Measurements from ENCODE around the gene HPS5. TPM values are rescaled to one million over a fixed set of nuclear protein-coding genes. Genes with fewer than 3 reads are reported as not detected.
"Not testable (repeated sequence)": the region's sequence is repeated elsewhere in the genome, so short reads cannot be mapped to it uniquely, and the experiment has no call there.

The HPS5 gene
- total RNA-seq, 1 experiment from 2014 or later: 15.4 TPM

GRCh38 chr11:18270102-18270501, 51.8 kb downstream of the HPS5 start:
- Histone ChIP-seq H3K27ac (ENCODE audit: insufficient read length, low read depth, low read length) (no peak overlapping the region), H2BK20ac (ENCODE audit: low read depth, low read length, poor library complexity, severe bottlenecking) (no peak overlapping the region), H2BK15ac (ENCODE audit: low read depth, low read length) (no peak overlapping the region), H4K8ac (replicated peaks; ENCODE audit: insufficient read length, low read depth, low read length) (no peak overlapping the region), H3K14ac (ENCODE audit: insufficient read depth, low read length) (no peak overlapping the region), H3K18ac (ENCODE audit: insufficient read length, low read depth, low read length) (no peak overlapping the region), H2BK120ac (ENCODE audit: low read depth, low read length, poor library complexity, severe bottlenecking) (no peak overlapping the region), H3K79me1 (ENCODE audit: insufficient read depth, low read depth, low read length, poor library complexity, severe bottlenecking) (no peaks in the 10 kb centered on the region), H4K20me1 (ENCODE audit: control insufficient read depth, insufficient read depth, insufficient read length) (no peaks in the 10 kb centered on the region), H3K23me2 (ENCODE audit: insufficient read length, low read depth, low read length, poor library complexity, severe bottlenecking) (no peaks in the 10 kb centered on the region), H3T11ph (ENCODE audit: low read length) (no peak overlapping the region), H3K4me1 (ENCODE audit: insufficient read depth, low read length) (no peaks in the 10 kb centered on the region), H3K56ac (ENCODE audit: insufficient read length, low read depth, low read length) (no peak overlapping the region), H2AFZ (ENCODE audit: low read length) (no peak overlapping the region), H2BK12ac (ENCODE audit: insufficient read length, low read depth, low read length) (no peak overlapping the region), H3K4me2 (ENCODE audit: insufficient read depth, insufficient read length, low read length) (no peak overlapping the region), H2BK5ac (ENCODE audit: insufficient read length, low read length) (no peak overlapping the region), H3K27me3 (ENCODE audit: insufficient read depth, low read length) (no peaks in the 10 kb centered on the region), H3K4ac (ENCODE audit: low read depth, low read length) (no peak overlapping the region), H3K79me2 (ENCODE audit: insufficient read depth, low read length) (no peaks in the 10 kb centered on the region), H4K5ac (ENCODE audit: insufficient read length, low read depth, low read length) (no peak overlapping the region), H3K23ac (ENCODE audit: insufficient read length, low read depth, low read length) (no peak overlapping the region), H3K9ac (ENCODE audit: extremely low read depth, insufficient read length, low read length) (no peak overlapping the region), H2AK5ac (ENCODE audit: insufficient read length, low read length) (no peak overlapping the region), H3K9me3 (ENCODE audit: control insufficient read depth, low read depth, low read length) (no peaks in the 10 kb centered on the region), H4K91ac (ENCODE audit: insufficient read length, low read depth, low read length) (no peak overlapping the region)
- no peak for DNase-seq
- peaks cover under 1% of the 10 kb centered on the region in 3 experiments; a peak in 4 of 7 replicates for H3K36me3 Mint-ChIP-seq (ENCODE audit: insufficient read depth in 1 of 3, low read depth in 3 of 3)
- H3K4me3 Mint-ChIP-seq: no peak overlapping the region
- no peaks in the 10 kb centered on the region for H3K9me3 Mint-ChIP-seq
- no peaks in the 10 kb centered on the region for H3K27me3 Mint-ChIP-seq (ENCODE audit: low read depth)
- H3K27ac Mint-ChIP-seq: no peak overlapping the region
- peaks cover 2 to 7% of the 10 kb centered on the region in 2 experiments; a peak in 3 of 4 replicates for H3K4me1 Mint-ChIP-seq
- WGBS (ENCODE audit: extremely low coverage, insufficient read length, low lambda C conversion rate): no CpG with 5 or more reads among the region's 4 CpGs
- TF ChIP-seq CTCF (conservative IDR thresholded peaks at IDR 0.05): peak; percentile 30; the same call in 2 of the 3 replicates

GRCh38 chr11:18269252-18269651, 52.7 kb downstream of the HPS5 start:
- DNase-seq; H3K4me1 ChIP-seq (ENCODE audit: insufficient read depth, low read length); H2BK12ac ChIP-seq (ENCODE audit: insufficient read length, low read depth, low read length); H3K27me3 ChIP-seq (ENCODE audit: insufficient read depth, low read length); H3K14ac ChIP-seq (ENCODE audit: insufficient read depth, low read length); H4K20me1 ChIP-seq (ENCODE audit: control insufficient read depth, insufficient read depth, insufficient read length); H3K56ac ChIP-seq (ENCODE audit: insufficient read length, low read depth, low read length); H3K36me3 Mint-ChIP-seq (ENCODE audit: insufficient read depth in 1 of 3, low read depth in 3 of 3); H2BK120ac ChIP-seq (ENCODE audit: low read depth, low read length, poor library complexity, severe bottlenecking); H3K27ac Mint-ChIP-seq; H3K27ac ChIP-seq (ENCODE audit: insufficient read length, low read depth, low read length); H2BK15ac ChIP-seq (ENCODE audit: low read depth, low read length); H2AK5ac ChIP-seq (ENCODE audit: insufficient read length, low read length); H4K5ac ChIP-seq (ENCODE audit: insufficient read length, low read depth, low read length); H4K91ac ChIP-seq (ENCODE audit: insufficient read length, low read depth, low read length); H3K9me3 Mint-ChIP-seq; H3K23me2 ChIP-seq (ENCODE audit: insufficient read length, low read depth, low read length, poor library complexity, severe bottlenecking); H3K9me3 ChIP-seq (ENCODE audit: control insufficient read depth, low read depth, low read length); H3K9ac ChIP-seq (ENCODE audit: extremely low read depth, insufficient read length, low read length); H3K4me3 Mint-ChIP-seq; H3K4ac ChIP-seq (ENCODE audit: low read depth, low read length); H2BK20ac ChIP-seq (ENCODE audit: low read depth, low read length, poor library complexity, severe bottlenecking); H3K79me1 ChIP-seq (ENCODE audit: insufficient read depth, low read depth, low read length, poor library complexity, severe bottlenecking); H3K4me1 Mint-ChIP-seq; H3K27me3 Mint-ChIP-seq (ENCODE audit: low read depth); H3K4me2 ChIP-seq (ENCODE audit: insufficient read depth, insufficient read length, low read length); H2AFZ ChIP-seq (ENCODE audit: low read length); H4K8ac ChIP-seq (replicated peaks; ENCODE audit: insufficient read length, low read depth, low read length); H3K18ac ChIP-seq (ENCODE audit: insufficient read length, low read depth, low read length); H3K23ac ChIP-seq (ENCODE audit: insufficient read length, low read depth, low read length); H3K79me2 ChIP-seq (ENCODE audit: insufficient read depth, low read length); H3T11ph ChIP-seq (ENCODE audit: low read length); H2BK5ac ChIP-seq (ENCODE audit: insufficient read length, low read length): not testable (repeated sequence)
- WGBS (ENCODE audit: extremely low coverage, insufficient read length, low lambda C conversion rate): no CpG with 5 or more reads among the region's 5 CpGs

All from H9 (cell line).